Keratinocyte (primary cell): ENCODE measurements around the gene PHKA1. TPM values are rescaled to one million over a fixed set of nuclear protein-coding genes. Genes with fewer than 3 reads are reported as not detected.
"Not testable (repeated sequence)": the region's sequence is repeated elsewhere in the genome, so short reads cannot be mapped to it uniquely, and the experiment has no call there.

Experiments
- DNase-seq: peaks from one replicate; pipeline ENCODE4 v3.0.0-alpha.2; 2011; ENCODE audit warnings: low read depth, missing footprints, low spot score
- FAIRE-seq: peaks from 2 replicates; lab custom pipeline; 2011; peaks lifted over from hg19 to GRCh38; lab: Jason Lieb, UNC
- H2AFZ ChIP-seq: 2 replicates; pipeline ENCODE4 v1.6.0; 2012; ENCODE audit warnings: low read length, control low read depth, inconsistent platforms; ENCODE audit not compliant: control insufficient read depth
- H3K27ac ChIP-seq: 2 replicates; pipeline ENCODE4 v1.5.1; 2011; ENCODE audit warnings: low read length; ENCODE audit not compliant: control insufficient read depth, insufficient read depth
- H3K27me3 ChIP-seq: 3 replicates; pipeline ENCODE4 v1.6.0; 2011; ENCODE audit warnings: low read length; ENCODE audit not compliant: control insufficient read depth, insufficient read depth; ENCODE audit errors: extremely low read depth
- H3K36me3 ChIP-seq, 2 experiments: 2 replicates in 1 of 2; 3 replicates in 1 of 2; pipeline ENCODE4 v1.5.1; 2011; ENCODE audit warnings: low read length in 2 of 2, mild to moderate bottlenecking in 1 of 2; ENCODE audit not compliant: control insufficient read depth in 2 of 2, insufficient read depth in 2 of 2; ENCODE audit errors: extremely low read depth in 1 of 2
- H3K4me1 ChIP-seq: 3 replicates; pipeline ENCODE4 v1.5.1; 2011; ENCODE audit warnings: low read length; ENCODE audit not compliant: control insufficient read depth, insufficient read depth; ENCODE audit errors: extremely low read depth
- H3K4me2 ChIP-seq: 3 replicates; pipeline ENCODE4 v1.6.0; 2011; ENCODE audit warnings: low read depth, low read length; ENCODE audit not compliant: control insufficient read depth, insufficient read depth; ENCODE audit errors: extremely low read depth
- H3K4me3 ChIP-seq, 3 experiments: fragments of 200-600 bp in 1 of 3; sonication (generic) in 1 of 3; 2 replicates in 2 of 3; 3 replicates in 1 of 3; pipeline ENCODE4 v1.5.1; 2011 to 2016; ENCODE audit warnings: low read length in 3 of 3, mild to moderate bottlenecking in 3 of 3, control low read depth in 2 of 3, inconsistent platforms in 1 of 3, low read depth in 1 of 3, mixed read lengths in 1 of 3, mixed run types in 1 of 3, moderate library complexity in 1 of 3; ENCODE audit not compliant: control insufficient read depth in 2 of 3, insufficient read depth in 2 of 3; ENCODE audit errors: extremely low read depth in 1 of 3
- H3K79me2 ChIP-seq: 2 replicates; pipeline ENCODE4 v1.6.0; 2012; ENCODE audit warnings: low read length; ENCODE audit not compliant: control insufficient read depth, insufficient read depth
- H3K9ac ChIP-seq: 3 replicates; pipeline ENCODE4 v1.6.0; 2011; ENCODE audit warnings: low read length; ENCODE audit not compliant: control insufficient read depth, insufficient read depth; ENCODE audit errors: extremely low read depth
- H3K9me1 ChIP-seq: 3 replicates; pipeline ENCODE4 v1.6.0; 2011; ENCODE audit warnings: low read length; ENCODE audit not compliant: control insufficient read depth, insufficient read depth; ENCODE audit errors: extremely low read depth
- H3K9me3 ChIP-seq: 2 replicates; pipeline ENCODE4 v1.5.1; 2012; ENCODE audit warnings: low read depth, low read length; ENCODE audit not compliant: control insufficient read depth
- H4K20me1 ChIP-seq: 3 replicates; pipeline ENCODE4 v1.6.0; 2011; ENCODE audit warnings: low read length; ENCODE audit not compliant: control insufficient read depth, insufficient read depth; ENCODE audit errors: extremely low read depth
- CTCF ChIP-seq, 3 experiments: IDR thresholded peaks in 1 of 3; conservative IDR thresholded peaks in 1 of 3; optimal IDR thresholded peaks in 1 of 3; 2 replicates in 2 of 3; 3 replicates in 1 of 3; pipeline versions ENCODE3 to v1.5.1; 2011; ENCODE audit warnings: low read length in 3 of 3, mild to moderate bottlenecking in 3 of 3, moderate library complexity in 2 of 3, control low read depth in 1 of 3, inconsistent platforms in 1 of 3; ENCODE audit not compliant: insufficient read depth in 2 of 3; ENCODE audit errors: extremely low read depth in 1 of 3
- EZH2 ChIP-seq: IDR thresholded peaks from one replicate; pipeline ENCODE4 v1.6.1; 2012; ENCODE audit warnings: inconsistent platforms, mild to moderate bottlenecking, low read length, moderate library complexity
- dilution Hi-C: fragments of 300-500 bp; cut with MboI; formaldehyde crosslinking; loops from one replicate; pipeline ENCODE4 v1.7.0; 2020; ENCODE audit warnings: low sequenced_read_pairs; ENCODE audit not compliant: extremely low pct_ligation_motif_present
- polyA plus RNA-seq, 5 experiments: library from polyadenylated mRNA; depleted of rRNA in 3 of 5; stranded (reverse) in 3 of 5; stranded (forward) in 1 of 5; unstranded in 1 of 5; fragments of >200 nt; gene quantifications; 1 replicate in 1 of 5; 2 replicates in 3 of 5; 3 replicates in 1 of 5; pipeline versions ENCODE4 v1.2.1 to v1.2.3, GENCODE V29; 2011 to 2012; ENCODE audit warnings: missing spikeins in 2 of 5, low read depth in 1 of 5, low replicate concordance in 1 of 5

Gene PHKA1
- polyA plus RNA-seq, 1 donor (not counting 4 experiments of a cell fraction or from before 2014, with no cell fraction given): 7.1 TPM

GRCh38 chrX:72683631-72684030 lies 30.5 kb downstream of the PHKA1 start:
- no peak for DNase-seq
- no peak overlapping the region for H3K9ac ChIP-seq
- dilution Hi-C loops: no loop called here
- H3K9me3 ChIP-seq: no peaks in the 10 kb centered on the region
- TF ChIP-seq CTCF (optimal IDR thresholded peaks at IDR 0.05 in 1 of 3, IDR thresholded peaks at IDR 0.05 in 1 of 3, conservative IDR thresholded peaks at IDR 0.05 in 1 of 3; ENCODE audit: extremely low read depth in 1 of 3, insufficient read depth in 2 of 3, low read length in 3 of 3): no peak
- no peak for TF ChIP-seq EZH2
- H3K4me1 ChIP-seq: peaks cover 8% of the 10 kb centered on the region
- H3K4me3 ChIP-seq: no peak overlapping the region
- H3K9me1 ChIP-seq: no peaks in the 10 kb centered on the region
- H3K27me3 ChIP-seq: no peaks in the 10 kb centered on the region
- no peak overlapping the region for H3K27ac ChIP-seq
- no peaks in the 10 kb centered on the region for H4K20me1 ChIP-seq
- FAIRE-seq: no peak
- no peaks in the 10 kb centered on the region for H3K36me3 ChIP-seq
- no peak overlapping the region for H2AFZ ChIP-seq
- no peak overlapping the region for H3K4me2 ChIP-seq
- no peaks in the 10 kb centered on the region for H3K79me2 ChIP-seq

- Histone ChIP-seq H3K9me1 (no peaks in the 10 kb centered on the region), H3K9me3 (no peaks in the 10 kb centered on the region), H3K9ac (no peak overlapping the region), H3K4me1 (no peaks in the 10 kb centered on the region), H3K36me3 (no peaks in the 10 kb centered on the region), H3K27me3 (no peaks in the 10 kb centered on the region), H3K79me2 (no peaks in the 10 kb centered on the region), H2AFZ (no peak overlapping the region), H3K4me2 (no peak overlapping the region), H4K20me1 (no peaks in the 10 kb centered on the region), H3K4me3 (no peak overlapping the region), H3K27ac (no peak overlapping the region)
- FAIRE-seq: no peak
- no peak for TF ChIP-seq EZH2
- no peak for TF ChIP-seq CTCF (optimal IDR thresholded peaks at IDR 0.05 in 1 of 3, IDR thresholded peaks at IDR 0.05 in 1 of 3, conservative IDR thresholded peaks at IDR 0.05 in 1 of 3; ENCODE audit: extremely low read depth in 1 of 3, insufficient read depth in 2 of 3, low read length in 3 of 3)
- dilution Hi-C loops: no loop called here
- no peak for DNase-seq
Measured at GRCh38 chrX:72676465-72676864, 37.6 kb downstream of the PHKA1 start.

- dilution Hi-C loops, H3K4me3 ChIP-seq, H3K9me1 ChIP-seq, H3K27ac ChIP-seq, H4K20me1 ChIP-seq, H3K4me2 ChIP-seq, H3K27me3 ChIP-seq, H3K9me3 ChIP-seq, H2AFZ ChIP-seq, H3K9ac ChIP-seq, H3K4me1 ChIP-seq, H3K79me2 ChIP-seq, DNase-seq, FAIRE-seq, H3K36me3 ChIP-seq: not testable (repeated sequence)
Measured at GRCh38 chrX:72673951-72674350, 40.2 kb downstream of the PHKA1 start.

GRCh38 chrX:72669508-72669907 lies 44.6 kb downstream of the PHKA1 start:
- H2AFZ ChIP-seq, H3K4me1 ChIP-seq, FAIRE-seq, H3K9ac ChIP-seq, DNase-seq, H3K36me3 ChIP-seq, H3K4me2 ChIP-seq, H4K20me1 ChIP-seq, H3K27me3 ChIP-seq, H3K9me1 ChIP-seq, H3K9me3 ChIP-seq, H3K79me2 ChIP-seq, H3K4me3 ChIP-seq, H3K27ac ChIP-seq, dilution Hi-C loops: not testable (repeated sequence)
